NCI-H748 treated with DMSO at 0.1 percent for 48 hours (cell line): ENCODE data around the gene RBMY1B.
"Not testable (repeated sequence)": the region's sequence is repeated elsewhere in the genome, so short reads cannot be mapped to it uniquely, and the experiment has no call there.

Experiments used
- DNase-seq: peaks from one replicate; lab custom pipeline; 2025; lab: John Stamatoyannopoulos, UW

RBMY1B gene

DNA sequence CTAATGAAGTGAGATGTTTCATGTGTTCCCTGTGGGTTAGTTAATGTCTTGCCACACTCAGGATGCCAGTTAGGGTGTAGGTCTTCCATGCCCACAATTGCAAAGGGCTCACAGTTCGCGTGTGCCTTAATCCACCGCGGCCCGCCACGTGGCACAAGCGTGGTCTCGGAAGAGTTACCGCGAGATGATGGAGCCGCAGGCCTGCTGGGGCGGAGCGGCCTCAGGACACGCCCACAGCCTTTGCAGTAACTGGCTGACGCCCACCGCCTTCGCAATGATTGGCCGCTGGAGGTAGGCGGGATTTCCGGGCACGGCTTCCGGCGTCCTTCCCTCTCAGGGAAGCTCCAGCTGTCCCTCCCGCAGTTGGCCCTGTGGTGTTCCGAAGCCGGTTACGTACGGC is at the start of gene RBMY1B:
Gene RBMY1B (plus strand): TSS at position 301 of the 400 bp plus-strand sequence. CDS start 2,013 bp downstream, outside the sequence.
- not testable (repeated sequence) for DNase-seq

DNA sequence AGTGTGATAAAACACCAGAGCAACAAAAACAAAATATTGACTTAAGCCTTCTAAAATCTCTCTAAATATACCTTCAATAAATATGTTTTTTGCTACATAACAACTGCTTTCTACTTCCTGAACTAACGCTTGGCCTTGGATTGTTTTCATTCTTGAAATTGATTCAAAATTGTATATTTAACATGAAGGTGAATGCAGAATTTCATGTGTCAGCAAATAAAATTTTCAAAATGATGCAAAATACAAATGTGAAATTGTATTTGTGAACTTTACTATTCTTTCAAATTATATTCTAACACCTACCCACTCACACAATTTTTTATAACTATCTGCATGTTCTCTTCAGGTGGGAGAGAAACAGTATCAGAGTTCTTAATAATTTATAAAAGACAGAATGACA is 48.2 kb upstream of the RBMY1B start:
- not testable (repeated sequence) for DNase-seq

DNA sequence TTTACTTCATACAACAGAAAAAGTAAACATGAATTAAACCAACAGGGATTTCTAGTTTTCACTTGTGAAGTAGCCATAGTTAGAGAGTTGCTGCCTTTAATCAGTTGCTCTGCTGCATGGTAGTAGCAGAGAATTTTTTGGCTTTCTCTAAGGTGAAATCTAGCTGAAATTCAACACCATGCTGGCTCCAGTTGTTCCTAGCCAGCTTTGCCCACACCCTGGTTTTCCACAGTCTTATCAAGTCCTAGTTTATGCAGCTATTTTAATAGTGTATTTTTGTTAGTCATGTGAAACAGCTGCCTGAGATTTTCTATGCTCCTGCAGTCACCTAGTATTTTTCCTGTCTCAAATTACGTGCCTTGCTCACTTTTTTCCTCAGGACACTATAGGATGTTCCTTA is 28.2 kb upstream of the RBMY1B start:
- DNase-seq = no peak

DNA sequence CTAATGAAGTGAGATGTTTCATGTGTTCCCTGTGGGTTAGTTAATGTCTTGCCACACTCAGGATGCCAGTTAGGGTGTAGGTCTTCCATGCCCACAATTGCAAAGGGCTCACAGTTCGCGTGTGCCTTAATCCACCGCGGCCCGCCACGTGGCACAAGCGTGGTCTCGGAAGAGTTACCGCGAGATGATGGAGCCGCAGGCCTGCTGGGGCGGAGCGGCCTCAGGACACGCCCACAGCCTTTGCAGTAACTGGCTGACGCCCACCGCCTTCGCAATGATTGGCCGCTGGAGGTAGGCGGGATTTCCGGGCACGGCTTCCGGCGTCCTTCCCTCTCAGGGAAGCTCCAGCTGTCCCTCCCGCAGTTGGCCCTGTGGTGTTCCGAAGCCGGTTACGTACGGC is 23.4 kb downstream of the RBMY1B start, which contains the start of gene RBMY1A1:
Gene RBMY1A1 (plus strand): TSS at position 301 of the 400 bp plus-strand sequence. CDS start 2,013 bp downstream, outside the sequence.
- DNase-seq = not testable (repeated sequence)

DNA sequence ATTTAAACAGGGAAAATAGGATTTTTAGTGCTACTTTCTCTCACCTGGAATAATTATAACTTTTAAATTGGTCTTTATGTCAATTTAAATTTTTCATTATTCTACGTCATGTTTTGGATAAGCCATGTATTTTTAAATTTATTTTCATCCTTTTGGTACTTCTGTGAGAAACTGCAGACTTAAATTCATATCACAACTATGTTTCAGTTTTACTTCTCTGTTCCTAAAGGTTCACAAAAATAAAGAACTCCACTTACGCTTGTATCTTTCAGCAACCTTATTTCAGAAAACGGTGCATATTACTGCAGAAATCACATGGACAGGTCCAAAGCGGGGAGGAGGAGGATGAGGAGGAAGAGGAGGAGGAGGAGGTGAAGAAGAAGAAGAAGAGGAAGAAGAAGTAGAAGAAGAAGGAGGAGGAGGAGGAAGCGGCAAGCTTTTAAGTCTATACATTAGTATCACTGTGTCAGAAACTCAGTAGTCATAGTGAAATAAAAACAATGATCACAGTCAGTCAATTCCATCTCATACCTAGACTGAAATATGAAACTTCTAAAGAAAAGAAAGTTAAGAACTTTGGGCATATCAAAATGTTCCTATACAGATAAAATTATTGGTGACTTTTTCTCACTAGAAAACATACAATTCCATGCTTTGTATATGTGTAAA is 48.3 kb downstream of the RBMY1B start:
- not testable (repeated sequence) for DNase-seq
